TTC549 (cell line): ENCODE data around the gene COLEC12.
"Not testable (repeated sequence)": the region's sequence is repeated elsewhere in the genome, so short reads cannot be mapped to it uniquely, and the experiment has no call there.

Experiments used
- FAIRE-seq: peaks from 2 replicates; lab custom pipeline; 2012; peaks lifted over from hg19 to GRCh38; lab: Jason Lieb, UNC

Gene COLEC12

GRCh38 chr18:316393-316792 is 184.1 kb downstream of the COLEC12 start:
- no peak for FAIRE-seq

GRCh38 chr18:313931-314330 is 186.6 kb downstream of the COLEC12 start:
- no peak for FAIRE-seq

- no peak for FAIRE-seq
Measured at GRCh38 chr18:312415-312814, 188.1 kb downstream of the COLEC12 start.

GRCh38 chr18:310042-310441 is 190.5 kb downstream of the COLEC12 start:
- no peak for FAIRE-seq

GRCh38 chr18:308086-308485 is 192.4 kb downstream of the COLEC12 start:
- FAIRE-seq = not testable (repeated sequence)

- FAIRE-seq = no peak
Measured at GRCh38 chr18:306608-307255, 193.8 kb downstream of the COLEC12 start.

GRCh38 chr18:305003-305501 is 195.4 kb downstream of the COLEC12 start:
- FAIRE-seq = no peak

GRCh38 chr18:303607-304006 is 196.9 kb downstream of the COLEC12 start:
- no peak for FAIRE-seq

GRCh38 chr18:303011-303410 is 197.5 kb downstream of the COLEC12 start:
- FAIRE-seq = no peak

- FAIRE-seq = no peak
Measured at GRCh38 chr18:302097-302496, 198.4 kb downstream of the COLEC12 start.

GRCh38 chr18:297936-298335 is 202.6 kb downstream of the COLEC12 start:
- FAIRE-seq = no peak

- FAIRE-seq = no peak
Measured at GRCh38 chr18:295756-296490, 204.6 kb downstream of the COLEC12 start.

GRCh38 chr18:294566-294965 is 205.9 kb downstream of the COLEC12 start:
- FAIRE-seq = no peak

- FAIRE-seq = no peak
Measured at GRCh38 chr18:293536-293935, 207.0 kb downstream of the COLEC12 start.

GRCh38 chr18:292271-292670 is 208.2 kb downstream of the COLEC12 start:
- FAIRE-seq = no peak

- not testable (repeated sequence) for FAIRE-seq
Measured at GRCh38 chr18:289970-290369, 210.5 kb downstream of the COLEC12 start.

GRCh38 chr18:289026-289425 is 211.5 kb downstream of the COLEC12 start:
- no peak for FAIRE-seq

- no peak for FAIRE-seq
Measured at GRCh38 chr18:286515-287310, 213.8 kb downstream of the COLEC12 start.

- no peak for FAIRE-seq
Measured at GRCh38 chr18:285817-286216, 214.7 kb downstream of the COLEC12 start.

GRCh38 chr18:275486-275885 is 225.0 kb downstream of the COLEC12 start:
- no peak for FAIRE-seq

GRCh38 chr18:274313-274712 is 226.2 kb downstream of the COLEC12 start:
- FAIRE-seq = no peak

GRCh38 chr18:273525-273924 is 227.0 kb downstream of the COLEC12 start:
- no peak for FAIRE-seq

GRCh38 chr18:272650-273049 is 227.9 kb downstream of the COLEC12 start:
- FAIRE-seq = no peak
